Measurements from ENCODE around the gene CCDC159.
"Not testable (repeated sequence)": the region's sequence is repeated elsewhere in the genome, so short reads cannot be mapped to it uniquely, and the experiment has no call there.

The CCDC159 gene

DNA sequence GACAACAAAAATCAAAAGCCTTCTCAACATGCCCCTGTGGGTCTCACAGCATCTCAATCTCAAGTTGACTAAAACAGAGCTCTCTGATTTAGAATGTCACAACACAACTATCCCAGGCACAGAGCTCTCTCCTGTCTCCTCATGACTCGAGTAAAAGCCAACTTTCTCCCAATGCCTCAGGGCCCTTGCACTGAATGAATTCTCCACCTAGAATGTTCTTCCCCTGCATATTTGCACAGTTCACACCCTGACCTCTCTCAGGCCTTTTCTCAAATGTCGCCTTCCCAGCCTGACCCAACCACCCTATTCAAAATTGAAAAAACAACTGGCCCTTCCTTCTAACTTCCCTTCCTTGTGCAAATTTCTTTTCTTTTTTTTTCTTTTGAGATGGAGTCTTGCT, 24.4 kb downstream of the CCDC159 start:
- DNase-seq, result no peak

DNA sequence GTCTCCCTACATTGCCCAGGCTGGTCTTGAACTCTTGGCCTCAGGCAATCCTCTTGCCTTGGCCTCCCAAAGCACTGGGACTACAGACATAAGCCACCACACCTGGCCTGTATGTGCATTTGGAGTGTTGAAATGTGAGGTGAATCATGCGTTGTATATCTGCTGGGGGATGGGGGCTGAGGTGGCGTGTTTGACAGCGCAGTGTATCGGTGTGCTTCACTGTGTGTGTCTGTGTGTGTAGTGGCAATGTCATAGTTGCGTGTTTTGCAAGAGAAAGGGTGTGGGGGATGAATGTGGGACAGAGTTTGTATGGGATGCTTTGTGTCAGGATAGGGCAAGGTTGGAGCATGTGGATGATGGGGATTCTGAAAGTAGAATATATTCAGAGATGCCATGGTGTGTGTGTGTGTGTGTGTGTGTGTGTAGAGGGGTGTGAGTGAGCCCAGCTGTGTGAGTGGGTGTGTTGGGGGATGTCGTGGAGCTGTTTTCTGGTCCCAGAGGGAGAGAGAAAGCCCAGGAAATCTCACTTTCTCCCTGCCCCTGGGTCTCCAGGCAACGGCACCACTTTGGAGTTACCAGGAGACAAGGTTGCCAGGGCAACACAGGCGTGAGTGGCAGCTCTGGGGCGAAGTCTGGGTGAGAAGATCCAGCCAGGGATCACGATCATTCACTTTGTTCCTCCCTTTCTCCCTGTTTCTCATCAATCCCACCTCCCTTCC, 27.0 kb downstream of the CCDC159 start:
- peak; percentile 69 to 76 for DNase-seq

DNA sequence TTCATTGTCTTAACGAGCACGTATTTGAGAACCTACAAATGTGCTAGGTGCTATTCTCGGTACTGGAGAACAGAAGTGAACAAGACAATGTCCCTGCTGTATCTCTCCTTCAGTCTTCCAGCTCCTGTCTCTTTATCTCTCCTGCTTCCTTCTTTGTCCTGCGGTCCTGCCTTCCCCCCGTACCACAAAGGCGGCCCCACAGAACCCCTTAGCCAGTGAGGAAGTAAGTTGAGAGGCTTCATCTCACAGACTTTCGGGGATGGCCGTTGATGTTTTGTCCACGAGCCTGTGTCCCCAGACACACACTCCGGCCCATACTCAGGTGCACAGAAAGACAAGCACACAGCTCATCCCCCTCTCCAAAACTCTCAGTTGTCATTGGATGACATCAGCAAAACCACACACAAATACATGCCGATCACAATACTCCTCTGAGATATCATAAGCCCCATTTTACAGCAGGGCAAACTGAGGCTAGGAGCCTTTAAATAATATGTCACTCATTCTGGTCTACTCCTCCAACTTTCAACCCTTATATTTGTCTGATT, 27.6 kb downstream of the CCDC159 start:
- DNase-seq, result no peak

DNA sequence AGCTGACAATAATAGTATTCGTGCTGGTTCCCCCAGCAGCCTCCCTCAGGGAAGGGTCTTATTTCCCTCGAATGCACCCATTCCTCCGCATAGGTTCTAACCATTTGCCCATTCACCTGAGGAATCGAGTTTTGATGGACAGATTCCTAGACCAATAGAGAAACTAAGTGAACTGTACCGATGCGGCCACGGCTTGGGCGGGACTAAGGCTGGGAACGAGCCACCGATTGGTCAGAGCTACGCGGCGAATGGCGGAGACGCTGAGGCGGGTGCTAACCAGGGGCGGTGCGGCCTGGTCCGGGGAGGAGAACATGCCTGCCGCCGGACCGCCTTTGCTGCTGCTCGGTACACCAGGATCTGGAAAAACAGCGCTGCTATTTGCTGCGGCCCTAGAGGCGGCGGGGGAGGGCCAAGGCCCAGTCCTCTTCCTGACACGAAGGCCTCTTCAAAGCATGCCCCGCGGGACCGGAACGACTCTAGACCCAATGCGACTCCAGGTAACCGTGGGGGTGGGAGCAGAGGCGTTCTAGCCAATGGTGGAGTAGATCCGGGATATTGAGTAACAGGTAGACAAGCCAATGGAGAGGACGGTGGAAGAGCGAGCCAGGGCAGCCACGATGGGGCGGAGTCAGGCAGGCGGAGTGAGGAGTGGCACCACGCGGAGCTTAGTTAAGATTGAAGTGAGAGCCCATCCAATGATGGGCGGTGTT, 28.3 kb downstream of the CCDC159 start, which contains the start of gene SWSAP1:
Gene SWSAP1, plus strand, starts transcription at position 234 of the 710 bp plus-strand sequence. Its CDS starts 15 bp downstream, at position 249.
- DNase-seq, result peak; percentile 94 to 95

DNA sequence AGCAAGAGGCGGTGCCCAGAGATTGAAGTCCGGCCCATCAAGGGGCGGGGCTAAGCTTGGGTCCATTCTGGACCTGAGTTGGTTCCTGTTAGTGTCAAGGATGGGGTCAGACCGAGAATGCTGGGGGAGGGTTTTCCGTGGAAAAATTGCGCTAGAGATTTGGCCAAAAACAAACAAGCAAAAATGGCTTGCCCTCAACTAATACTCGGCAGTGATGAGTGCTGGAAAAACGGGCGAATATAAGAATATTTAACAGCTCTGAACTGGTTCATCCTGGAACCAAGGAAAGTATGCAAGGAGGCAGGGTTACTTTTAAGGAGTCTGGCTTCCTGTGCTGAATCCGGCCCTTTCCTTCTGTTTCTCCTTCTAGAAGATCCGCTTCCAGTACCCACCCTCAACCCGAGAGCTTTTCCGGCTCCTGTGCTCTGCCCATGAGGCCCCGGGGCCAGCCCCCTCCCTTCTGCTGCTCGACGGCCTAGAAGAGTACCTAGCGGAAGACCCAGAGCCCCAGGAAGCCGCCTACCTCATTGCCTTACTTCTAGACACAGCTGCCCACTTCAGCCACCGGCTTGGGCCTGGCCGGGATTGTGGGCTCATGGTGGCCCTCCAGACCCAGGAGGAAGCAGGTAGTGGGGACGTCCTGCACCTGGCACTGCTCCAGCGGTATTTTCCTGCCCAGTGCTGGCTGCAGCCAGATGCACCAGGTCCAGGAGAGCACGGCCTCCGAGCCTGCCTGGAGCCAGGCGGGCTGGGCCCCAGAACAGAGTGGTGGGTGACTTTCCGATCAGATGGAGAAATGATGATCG, 29.0 kb downstream of the CCDC159 start:
- DNase-seq, result no peak

DNA sequence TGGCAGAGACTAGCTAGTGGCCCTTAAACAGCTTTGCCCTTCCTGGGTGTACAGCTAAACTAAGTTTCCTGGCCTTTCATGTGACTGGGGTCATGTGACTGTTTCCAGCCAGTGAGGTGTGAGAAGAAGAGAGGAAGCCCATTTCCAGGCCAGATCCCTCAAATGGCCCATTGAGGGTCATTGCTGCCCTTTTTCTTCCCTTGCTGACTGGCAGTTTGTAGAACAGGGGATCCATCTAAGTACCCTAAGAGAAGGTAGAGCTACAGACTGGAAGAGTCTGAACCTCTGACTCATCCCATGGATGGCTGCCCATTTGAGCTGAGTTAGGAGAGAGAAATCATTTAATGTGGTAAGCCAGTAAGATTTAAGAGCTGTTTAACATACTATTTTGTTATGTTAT, 30.9 kb downstream of the CCDC159 start:
- no peak for DNase-seq

DNA sequence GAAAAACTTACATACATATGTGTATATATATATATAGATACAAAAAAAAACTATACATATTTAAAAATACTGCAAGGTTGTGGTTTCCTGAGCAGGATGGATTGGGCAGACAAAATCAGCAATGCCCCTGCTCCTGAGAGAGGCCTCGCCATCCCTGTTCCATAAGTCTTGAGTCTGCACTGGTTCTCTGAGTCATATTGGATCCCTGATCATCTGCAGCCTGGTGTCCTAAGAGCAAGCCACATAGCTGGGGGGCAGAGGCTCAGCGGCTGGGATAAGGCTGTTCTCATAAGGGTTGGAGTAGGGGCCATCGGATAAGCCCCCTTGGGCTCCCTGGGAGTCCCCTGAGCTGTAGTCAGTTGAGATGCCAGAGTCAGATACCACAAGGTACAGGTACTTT, 31.4 kb downstream of the CCDC159 start:
- DNase-seq, result no peak

DNA sequence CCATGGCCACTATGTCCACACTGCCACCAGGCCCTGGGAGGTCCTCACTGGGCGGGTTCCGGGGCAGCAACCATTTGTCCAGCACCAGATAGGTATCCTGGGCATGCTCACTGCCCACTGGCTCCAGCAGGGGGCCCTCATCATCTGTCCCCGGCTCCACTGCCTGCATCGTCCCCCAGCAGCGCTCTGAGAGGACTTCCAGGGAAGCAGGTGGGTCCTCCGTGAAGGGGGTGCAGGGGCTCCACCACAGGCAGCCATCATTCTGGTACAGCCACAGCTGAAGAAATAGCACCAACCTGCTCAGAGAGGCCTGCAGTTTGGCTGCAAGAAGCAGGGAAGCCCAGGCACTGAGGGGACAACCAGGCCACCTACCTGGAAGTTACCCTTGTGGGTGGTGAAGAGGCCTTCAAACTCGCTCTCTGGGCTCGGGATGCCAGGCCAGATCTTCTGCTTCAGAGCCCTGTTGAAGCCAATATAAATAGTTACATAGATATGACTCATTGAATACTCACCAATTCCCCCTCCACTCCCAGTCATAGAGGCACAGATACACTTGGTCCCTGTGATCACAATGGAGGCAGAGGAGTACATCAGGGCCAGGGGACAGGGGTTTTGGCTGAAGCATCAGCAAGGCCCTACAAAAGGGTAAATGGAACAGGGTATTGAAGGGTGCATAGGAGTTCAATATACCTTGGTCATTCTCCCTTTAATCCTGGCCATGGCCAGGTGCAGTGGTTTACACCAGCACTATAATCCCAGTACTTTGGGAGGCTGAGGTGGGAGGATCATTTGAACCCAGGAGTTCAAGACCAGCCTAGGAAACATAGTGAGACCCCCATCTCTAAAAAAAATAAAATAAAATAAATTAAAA, 32.2 kb downstream of the CCDC159 start:
- peak in 1 of 2 experiments; percentile 48 for DNase-seq

DNA sequence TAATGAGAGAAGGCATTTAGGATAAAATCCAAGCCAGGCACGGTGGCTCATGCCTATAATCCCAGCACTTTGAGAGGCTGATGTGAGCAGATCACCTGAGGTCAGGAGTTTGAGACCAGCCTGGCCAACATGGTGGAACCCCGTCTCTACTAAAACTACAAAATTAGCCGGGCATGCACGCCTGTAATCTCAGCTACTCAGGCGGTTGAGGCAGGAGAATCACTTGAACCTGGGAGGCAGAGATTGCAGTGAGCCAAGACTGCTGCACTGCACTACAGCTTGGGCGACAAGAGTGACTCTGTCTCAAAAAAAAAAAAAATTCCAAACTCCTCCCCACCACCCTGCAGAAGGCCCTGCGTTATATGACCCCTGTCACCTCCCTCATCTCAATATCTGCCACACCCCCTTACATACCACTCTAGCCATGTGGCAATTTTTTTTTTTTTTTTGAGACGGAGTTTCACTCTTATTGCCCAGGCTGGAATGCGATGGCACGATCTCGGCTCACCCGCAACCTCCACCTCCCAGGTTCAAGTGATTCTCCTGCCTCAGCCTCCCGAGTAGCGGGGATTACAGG, 33.0 kb downstream of the CCDC159 start:
- DNase-seq, result not testable (repeated sequence)

DNA sequence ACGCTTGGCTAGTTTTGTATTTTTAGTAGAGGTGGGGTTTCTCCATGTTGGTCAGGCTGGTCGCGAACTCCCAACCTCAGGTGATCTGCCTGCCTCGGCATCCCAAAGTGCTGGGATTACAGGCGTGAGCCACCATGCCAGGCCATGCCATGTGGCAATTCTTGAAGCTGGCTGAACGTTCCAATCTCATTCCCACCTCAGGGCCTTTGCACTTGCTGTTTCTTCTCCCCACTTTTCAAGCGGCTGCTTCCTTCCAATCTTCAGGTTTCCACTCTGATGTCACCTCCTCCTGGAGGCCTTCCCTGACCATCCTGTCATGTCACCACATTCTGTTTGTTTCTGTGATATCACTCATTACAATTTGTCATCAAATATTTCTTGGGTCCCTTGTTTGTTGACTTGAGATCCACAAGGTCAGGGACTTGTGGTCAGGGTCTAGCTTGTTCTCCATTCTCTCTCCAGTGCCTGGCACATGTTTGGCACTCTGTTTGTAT, 33.6 kb downstream of the CCDC159 start:
- DNase-seq, result no peak

DNA sequence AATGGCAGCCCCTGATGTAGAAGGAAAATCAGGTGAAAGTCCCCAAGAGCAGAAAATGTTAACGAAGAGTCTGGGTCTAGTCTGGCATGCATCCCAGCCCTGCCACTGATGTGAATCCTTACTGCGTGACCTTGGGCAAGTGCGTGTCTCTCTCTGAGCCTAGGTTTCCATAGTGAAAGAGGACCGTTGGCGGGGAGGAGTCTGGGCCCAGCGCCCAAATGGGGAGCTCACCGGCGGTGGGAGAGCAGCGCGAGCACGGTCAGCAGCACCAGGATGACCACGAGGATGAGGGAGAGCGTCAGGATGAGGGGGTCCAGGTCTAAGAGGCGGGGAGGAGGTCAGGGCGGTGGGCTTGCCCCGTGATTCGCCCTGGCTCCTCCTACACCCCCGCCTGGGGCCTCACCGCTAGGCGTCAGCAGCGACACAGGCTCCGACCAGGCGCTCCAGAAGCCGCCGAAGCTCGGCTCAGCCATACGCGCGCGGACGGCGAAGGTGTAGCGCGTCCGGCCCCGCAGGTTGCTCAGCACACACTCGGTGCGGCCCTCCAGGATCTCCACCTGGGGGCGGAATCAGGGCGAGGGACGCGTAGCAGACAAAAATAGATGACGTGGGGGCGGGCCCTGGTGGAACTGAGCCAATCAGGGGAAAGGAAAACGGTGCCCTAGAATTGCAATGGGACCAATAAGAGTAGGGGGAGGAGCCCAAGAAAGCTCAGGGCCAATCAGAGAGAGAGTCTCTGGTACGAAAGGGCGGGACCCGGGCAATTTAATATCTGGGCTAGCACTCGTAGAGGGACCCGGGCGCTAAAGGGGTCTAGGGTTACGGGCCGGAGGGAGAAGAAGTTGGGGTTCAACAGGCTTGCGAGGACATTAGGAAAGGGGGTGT, 34.6 kb downstream of the CCDC159 start:
- DNase-seq, result peak; percentile 77 to 81

DNA sequence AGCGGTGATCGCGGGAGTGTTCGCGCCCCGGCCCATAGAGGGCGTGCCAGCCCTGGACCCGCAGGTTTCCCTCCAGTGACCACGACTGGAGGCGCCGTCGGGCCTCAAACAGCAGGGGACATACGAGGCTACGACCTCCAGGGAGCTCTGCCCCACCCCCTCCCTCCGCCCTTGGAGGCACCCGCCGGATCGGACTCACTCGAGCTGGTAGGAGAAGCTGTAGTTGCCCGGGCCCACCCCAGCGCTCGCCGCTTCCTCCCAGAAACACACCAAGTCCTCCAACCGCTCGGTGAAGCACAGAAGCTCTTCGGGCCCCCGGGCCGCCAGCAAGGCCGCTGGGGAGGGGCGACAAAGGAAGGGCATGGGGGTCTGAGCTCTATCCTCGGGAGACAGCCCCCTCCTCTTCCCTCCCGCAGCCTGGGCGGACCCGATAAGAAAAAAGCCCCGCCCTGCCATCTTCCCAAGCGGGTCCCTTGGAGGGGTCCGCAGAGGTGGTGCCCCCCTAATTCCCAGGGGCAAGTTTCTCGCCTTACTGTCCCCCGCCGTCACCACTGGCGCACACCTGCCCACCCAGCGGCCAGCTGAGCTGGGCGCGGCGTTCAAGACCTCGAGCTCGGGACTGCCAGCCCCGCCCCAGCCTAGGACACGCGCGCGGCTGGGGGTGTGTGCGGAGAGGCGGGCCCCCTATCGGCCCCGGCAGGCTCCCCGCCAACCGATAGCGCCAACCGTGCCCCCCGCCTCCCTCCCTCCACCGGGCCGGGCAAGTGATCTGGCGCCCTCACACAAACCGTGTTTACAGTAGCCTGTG, 36.8 kb downstream of the CCDC159 start:
- peak; percentile 26 to 33 for DNase-seq

DNA sequence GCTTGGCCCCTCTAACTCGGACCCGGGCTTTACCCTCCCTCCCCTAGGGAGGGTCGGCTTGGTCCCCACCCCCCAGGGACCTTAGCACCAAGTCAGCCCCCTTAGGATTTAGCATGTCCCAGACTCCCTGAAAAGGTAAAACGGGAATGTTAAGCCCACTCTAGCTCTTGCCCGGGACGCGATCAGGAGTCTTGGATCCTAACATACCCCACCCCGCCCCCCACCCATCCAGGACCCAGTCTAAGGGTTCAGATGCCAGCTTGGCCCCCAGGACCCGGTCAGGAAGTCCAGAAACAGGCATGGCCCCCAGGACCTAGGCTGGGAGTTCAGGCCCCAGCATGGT, 37.4 kb downstream of the CCDC159 start:
- no peak for DNase-seq

DNA sequence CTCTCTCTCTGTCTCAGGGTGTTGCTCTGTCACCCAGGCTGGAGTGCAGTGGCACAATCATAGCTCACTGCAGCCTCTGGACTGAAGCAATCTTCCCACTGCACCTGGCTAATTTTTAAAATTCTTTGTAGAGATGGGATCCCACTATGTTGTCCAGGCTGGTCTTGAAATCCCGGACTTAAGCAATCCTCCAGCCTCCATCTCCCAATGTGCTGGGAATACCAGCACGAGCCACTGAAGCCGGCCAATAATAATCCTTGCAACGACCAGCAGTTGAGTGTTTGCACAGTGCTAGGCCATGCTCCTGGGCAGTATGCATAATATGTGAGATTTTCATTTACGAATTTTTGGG, 38.4 kb downstream of the CCDC159 start:
- DNase-seq, result no peak

DNA sequence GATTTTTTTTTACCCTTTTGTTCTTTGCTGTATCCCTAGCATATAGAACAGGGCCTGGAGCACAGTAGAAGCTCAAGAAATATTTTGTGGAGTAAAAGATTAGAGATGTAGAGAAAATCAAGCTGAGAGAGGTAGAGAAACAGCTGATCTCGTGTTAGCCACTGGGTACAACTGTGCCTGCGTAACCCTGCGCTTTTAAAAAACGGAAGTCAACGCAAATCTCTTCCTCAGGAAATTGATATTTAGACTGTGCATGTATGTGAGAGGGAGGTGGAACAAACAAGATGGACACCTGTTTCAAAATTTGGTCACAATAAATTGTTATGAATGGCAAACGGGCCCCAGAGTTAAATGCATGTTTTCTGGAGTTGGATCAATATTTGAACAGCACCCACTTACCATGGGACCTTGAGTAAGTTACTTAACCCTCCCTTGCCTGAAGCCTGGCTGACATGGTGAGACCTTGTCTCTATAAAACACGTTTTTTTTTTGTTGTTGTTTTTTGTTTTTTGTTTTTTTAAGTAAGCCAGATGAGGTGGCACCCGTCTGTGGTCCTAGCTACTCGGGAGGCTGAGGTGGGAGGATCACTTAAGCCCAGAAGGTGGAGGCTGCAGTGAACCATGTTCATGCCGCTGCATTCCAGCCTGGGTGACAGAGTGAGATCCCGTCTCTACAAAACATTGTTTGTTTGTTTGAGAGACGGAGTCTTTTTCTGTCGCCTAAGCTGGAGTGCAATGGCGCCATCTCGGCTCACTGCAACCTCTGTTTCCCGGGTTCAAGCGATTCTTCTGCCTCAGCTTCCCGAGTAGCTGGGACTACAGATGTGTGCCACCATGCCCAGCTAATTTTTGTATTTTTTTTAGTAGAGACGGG, 41.1 kb downstream of the CCDC159 start:
- DNase-seq, result no peak

DNA sequence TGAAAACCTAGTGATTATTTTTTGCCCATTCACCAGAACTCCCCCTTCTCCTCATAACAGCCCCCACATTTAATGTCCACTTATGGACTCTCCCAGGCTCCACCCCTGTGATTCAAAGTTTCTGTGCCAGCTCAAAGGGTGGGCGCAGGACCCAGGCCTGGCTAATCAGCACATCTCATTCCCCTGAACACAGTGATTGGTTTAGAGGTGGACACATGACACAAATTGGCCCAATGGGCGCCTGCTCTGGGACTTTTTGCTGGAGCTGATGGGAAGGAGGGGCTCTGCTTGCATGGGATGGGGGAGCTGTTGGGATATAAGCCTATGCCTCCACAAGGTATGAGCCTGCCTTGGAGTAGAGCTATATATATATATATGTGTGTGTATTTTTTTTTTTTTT, 44.0 kb downstream of the CCDC159 start:
- no peak for DNase-seq

DNA sequence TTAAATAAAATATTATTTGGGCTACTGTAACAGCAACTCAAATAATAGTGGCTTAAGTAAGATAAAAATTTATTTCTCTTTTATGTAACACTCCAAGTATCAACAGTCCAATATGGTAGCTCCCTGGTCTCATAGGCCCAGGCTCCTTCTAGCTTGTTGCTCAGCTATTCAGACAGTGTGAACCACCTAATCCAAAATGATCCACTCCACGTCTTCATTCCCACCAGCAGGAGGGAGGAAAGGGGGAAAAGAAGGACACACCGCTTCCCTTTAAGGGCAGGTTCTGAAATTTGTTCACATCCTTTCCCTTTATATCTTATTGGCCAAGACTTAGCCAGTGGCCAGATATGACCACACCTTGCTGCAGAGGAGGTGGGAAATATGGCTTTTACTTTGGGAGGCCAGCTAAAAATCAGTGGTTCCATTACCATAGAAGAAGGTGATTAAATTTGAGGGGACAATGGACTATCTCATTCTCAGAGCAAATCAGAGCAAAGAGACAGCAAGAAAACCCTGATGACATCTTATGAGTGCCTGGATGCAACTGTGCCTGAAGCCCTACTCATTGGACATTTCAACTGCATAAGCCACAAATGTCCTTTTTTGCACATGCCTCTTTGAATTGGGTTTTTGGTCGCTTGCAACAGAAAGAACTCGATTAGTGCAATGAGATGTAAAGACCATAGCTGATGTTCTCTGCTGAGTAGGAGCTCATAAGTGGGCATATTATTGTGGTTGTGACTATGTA, 44.8 kb downstream of the CCDC159 start:
- DNase-seq, result no peak

DNA sequence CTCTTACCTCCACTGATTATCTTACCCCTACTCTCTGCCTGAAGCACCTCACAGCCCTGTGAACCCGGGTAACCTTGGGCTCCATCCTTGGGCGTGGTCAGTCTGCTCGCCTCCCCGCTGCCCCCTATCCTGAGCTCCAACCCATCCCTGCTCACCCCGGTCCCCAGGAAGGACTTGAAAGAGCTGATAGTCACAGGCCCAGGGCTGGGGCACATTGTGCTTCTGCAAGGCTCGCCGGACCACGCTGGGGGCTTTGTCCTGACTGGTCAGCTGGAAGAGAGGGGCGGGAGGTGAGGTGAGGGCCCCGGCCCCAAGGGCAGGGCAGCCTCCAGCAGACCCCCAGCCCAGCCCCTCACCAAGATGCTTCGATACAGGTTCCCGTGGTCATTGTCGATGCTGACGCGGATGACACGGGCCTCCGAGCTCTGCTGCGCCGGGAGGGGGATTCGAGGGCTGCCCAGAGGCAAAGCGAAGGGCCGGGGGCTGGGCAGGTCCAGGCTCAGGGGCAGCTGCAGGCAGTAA, 50.8 kb downstream of the CCDC159 start:
- no peak for DNase-seq
